ENCODE measurements around the gene E2F4.

Gene E2F4

DNA sequence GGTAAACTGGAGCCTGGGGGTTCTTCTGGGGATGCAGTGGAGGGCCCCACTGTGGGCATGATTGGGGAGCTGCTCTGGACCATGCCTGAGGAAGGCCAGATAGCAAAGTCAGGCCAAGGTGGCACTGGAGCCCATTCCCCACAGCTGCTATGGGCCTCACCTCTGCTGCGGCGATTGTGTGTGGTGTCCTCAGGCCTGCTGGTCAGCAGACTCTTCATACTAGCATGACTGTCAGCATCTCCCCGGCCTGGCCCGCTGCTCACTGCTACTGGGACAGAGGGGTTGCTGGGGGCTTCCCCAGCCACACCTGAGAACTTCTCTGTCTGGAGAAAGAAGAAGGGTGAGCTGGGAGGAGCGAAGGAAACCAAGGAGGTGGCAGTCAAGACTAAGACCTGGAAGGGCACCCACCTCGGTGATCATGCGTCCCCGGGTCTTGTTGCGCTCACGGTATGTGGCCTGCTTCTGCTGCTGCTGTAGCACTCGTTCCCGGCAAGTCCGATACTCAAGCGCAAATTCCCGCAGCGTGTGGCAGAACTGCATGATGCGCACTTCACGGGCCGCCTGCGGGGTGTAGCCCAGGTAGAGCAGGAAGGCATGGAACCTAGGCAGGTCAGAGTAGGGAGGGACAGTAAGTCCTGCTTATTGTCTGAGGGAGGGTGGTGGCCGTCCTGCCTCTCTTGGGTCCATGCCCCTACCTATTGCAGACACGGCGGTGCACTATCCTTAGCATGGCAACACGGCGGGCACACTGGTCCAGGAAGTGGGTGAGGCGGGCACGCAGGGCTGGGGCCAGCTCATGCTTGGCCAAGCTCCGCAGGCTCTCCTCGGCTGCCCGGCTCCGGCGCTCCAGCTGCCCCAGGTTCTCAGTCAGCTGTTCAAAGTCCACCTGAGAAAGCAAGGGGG is 38.2 kb downstream of the E2F4 start:
- CTCF ChIA-PET: no interaction called here
- no peak for DNase-seq (ENCODE audit: extremely low spot score)
- POLR2A ChIA-PET: interaction anchor here (0.8 to 1.9 kb wide), 2 partner anchors 14 to 16 kb away, joined by 4 to 5 read pairs; no protein-coding TSS in a partner anchor
- no peak for TF ChIP-seq TARDBP (IDR thresholded peaks at IDR 0.05)
- TF ChIP-seq ELF4 (IDR thresholded peaks at IDR 0.05): no peak
- no peak for TF ChIP-seq SUZ12 (IDR thresholded peaks at IDR 0.05)
- TF ChIP-seq FOXA1 (IDR thresholded peaks at IDR 0.05): no peak
- TF ChIP-seq ZNF384 (IDR thresholded peaks at IDR 0.05): no peak
- no peak for TF ChIP-seq ARNT (IDR thresholded peaks at IDR 0.05)
- no peak for TF ChIP-seq NFRKB (IDR thresholded peaks at IDR 0.05)
- no peak for TF ChIP-seq CTBP1 (IDR thresholded peaks at IDR 0.05; ENCODE audit: borderline replicate concordance)
- no peak for TF ChIP-seq L3MBTL2 (conservative IDR thresholded peaks at IDR 0.05)
- TF ChIP-seq HDGF (IDR thresholded peaks at IDR 0.05; ENCODE audit: borderline replicate concordance): no peak

DNA sequence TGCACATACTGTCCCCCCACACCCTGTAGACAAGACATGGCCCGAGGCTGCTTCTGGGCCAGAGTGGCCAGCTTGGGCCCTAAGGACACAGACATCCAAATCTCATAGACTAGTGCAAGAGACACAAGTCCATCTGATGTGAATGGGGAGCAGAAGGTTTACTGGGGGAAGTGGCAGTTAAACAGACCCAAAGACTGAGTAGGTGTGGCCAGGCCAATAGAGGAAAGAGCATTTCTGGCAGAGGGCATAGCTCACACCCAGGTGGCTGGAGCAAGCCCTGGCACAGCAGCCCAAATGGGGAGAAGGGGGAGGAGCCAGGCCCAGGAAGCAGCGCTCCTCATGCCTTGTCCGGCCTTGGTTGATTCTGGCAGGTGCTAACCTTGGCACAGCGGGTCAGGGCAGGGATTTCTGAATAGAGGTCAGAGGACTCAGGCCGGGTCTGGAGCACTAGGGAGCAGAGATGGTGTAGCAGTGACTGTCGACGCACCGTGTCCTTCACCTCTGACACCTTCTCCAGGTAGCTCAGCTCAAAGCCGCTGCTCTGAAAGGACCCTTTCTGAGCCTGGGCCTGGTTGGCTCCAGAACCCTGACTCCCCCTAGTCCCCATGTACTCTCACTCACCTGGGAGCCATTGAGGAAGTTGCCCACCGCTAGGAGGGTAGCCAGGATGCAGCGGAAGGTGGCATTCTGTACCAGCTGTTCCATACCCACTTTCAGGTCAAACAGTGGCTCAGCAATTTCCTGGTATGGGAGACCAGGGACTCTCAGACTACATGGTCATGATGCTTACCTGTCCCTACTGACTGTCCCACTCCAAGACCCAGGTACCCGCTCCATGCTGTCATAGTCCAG is 39.1 kb downstream of the E2F4 start:
- DNase-seq (ENCODE audit: extremely low spot score): no peak
- TF ChIP-seq CTBP1 (IDR thresholded peaks at IDR 0.05; ENCODE audit: borderline replicate concordance) (no peak), SP1 (IDR thresholded peaks at IDR 0.05) (no peak), ARNT (IDR thresholded peaks at IDR 0.05) (no peak), LEF1 (IDR thresholded peaks at IDR 0.05; ENCODE audit: borderline replicate concordance) (no peak), ZNF384 (IDR thresholded peaks at IDR 0.05) (no peak), FOXM1 (IDR thresholded peaks at IDR 0.05; ENCODE audit: borderline replicate concordance) (no peak), TARDBP (IDR thresholded peaks at IDR 0.05) (no peak), L3MBTL2 (conservative IDR thresholded peaks at IDR 0.05) (no peak), HDGF (IDR thresholded peaks at IDR 0.05; ENCODE audit: borderline replicate concordance) (no peak), FOXA1 (IDR thresholded peaks at IDR 0.05) (no peak), FOXK2 (IDR thresholded peaks at IDR 0.05) (no peak), NFRKB (IDR thresholded peaks at IDR 0.05) (no peak), ELF4 (IDR thresholded peaks at IDR 0.05) (no peak), BHLHE40 (IDR thresholded peaks at IDR 0.05; ENCODE audit: borderline replicate concordance) (no peak), SUZ12 (IDR thresholded peaks at IDR 0.05) (no peak)
- TF ChIP-seq, protein P1, sequence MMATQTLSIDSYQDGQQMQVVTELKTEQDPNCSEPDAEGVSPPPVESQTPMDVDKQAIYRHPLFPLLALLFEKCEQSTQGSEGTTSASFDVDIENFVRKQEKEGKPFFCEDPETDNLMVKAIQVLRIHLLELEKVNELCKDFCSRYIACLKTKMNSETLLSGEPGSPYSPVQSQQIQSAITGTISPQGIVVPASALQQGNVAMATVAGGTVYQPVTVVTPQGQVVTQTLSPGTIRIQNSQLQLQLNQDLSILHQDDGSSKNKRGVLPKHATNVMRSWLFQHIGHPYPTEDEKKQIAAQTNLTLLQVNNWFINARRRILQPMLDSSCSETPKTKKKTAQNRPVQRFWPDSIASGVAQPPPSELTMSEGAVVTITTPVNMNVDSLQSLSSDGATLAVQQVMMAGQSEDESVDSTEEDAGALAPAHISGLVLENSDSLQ (IDR thresholded peaks at IDR 0.05): no peak
- POLR2A ChIA-PET: interaction anchor here (1.5 to 1.9 kb wide), 2 partner anchors 12 to 15 kb away, joined by 4 to 5 read pairs; no protein-coding TSS in a partner anchor
- CTCF ChIA-PET: no interaction called here

DNA sequence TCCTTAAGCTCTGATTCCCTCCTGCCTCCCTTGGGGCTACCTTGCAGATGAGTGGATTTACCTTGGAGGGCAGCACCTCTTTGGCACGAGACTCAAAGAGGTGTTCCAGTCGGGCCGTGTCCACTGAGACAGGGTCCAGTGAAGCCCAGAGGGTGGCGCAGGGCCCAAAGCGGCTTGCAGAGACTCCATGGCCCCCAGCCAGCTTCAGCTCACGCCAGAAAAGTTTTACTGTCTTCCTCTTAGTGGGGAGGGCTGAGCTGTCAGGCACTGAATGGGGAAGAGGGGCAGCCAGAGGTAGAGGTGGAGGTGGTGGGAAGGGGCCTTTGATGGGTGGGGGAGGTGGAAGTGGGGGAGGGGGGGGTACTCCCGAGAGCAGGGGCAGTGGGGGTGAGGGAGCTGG is 41.6 kb downstream of the E2F4 start:
- CTCF ChIA-PET: no interaction called here
- no peak for DNase-seq (ENCODE audit: extremely low spot score)
- TF ChIP-seq NFRKB (IDR thresholded peaks at IDR 0.05) (no peak), LEF1 (IDR thresholded peaks at IDR 0.05; ENCODE audit: borderline replicate concordance) (no peak), SP1 (IDR thresholded peaks at IDR 0.05) (no peak), ZNF384 (IDR thresholded peaks at IDR 0.05) (no peak), SUZ12 (IDR thresholded peaks at IDR 0.05) (no peak), CTBP1 (IDR thresholded peaks at IDR 0.05; ENCODE audit: borderline replicate concordance) (no peak), FOXK2 (IDR thresholded peaks at IDR 0.05) (no peak), BHLHE40 (IDR thresholded peaks at IDR 0.05; ENCODE audit: borderline replicate concordance) (no peak), L3MBTL2 (conservative IDR thresholded peaks at IDR 0.05) (no peak), FOXA1 (IDR thresholded peaks at IDR 0.05) (no peak), HDGF (IDR thresholded peaks at IDR 0.05; ENCODE audit: borderline replicate concordance) (no peak), TARDBP (IDR thresholded peaks at IDR 0.05) (no peak)
- TF ChIP-seq, protein P1 (IDR thresholded peaks at IDR 0.05): no peak
- POLR2A ChIA-PET: interaction anchor here (0.7 to 0.9 kb wide), 2 partner anchors 9 to 11 kb away, joined by 3 to 4 read pairs; no protein-coding TSS in a partner anchor

DNA sequence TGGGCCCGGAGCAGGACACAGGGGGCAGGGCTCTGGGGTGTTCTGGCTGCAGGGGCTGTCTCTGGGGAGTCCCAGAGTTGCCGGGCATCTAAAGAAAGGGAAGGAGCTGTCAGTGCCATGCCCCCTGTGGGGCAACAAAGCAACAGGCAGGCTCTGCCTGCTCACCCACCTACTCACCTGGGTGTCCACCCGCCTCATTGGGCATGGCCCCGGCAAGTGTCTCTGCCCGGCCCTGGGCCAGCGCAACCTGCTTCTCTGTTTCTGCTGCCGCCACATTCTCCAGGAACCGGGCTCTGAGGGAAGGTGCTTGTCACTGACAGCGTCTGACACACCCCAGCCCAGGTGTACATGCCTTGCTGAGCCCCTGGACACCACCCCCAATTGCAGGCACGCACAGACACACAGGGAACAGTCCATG is 42.2 kb downstream of the E2F4 start:
- ChIA-PET CTCF (no interaction called here), POLR2A (interaction anchor here (0.7 to 0.9 kb wide), 2 partner anchors 8 to 11 kb away, joined by 3 to 4 read pairs; no protein-coding TSS in a partner anchor)
- TF ChIP-seq HDGF (IDR thresholded peaks at IDR 0.05; ENCODE audit: borderline replicate concordance) (no peak), NFRKB (IDR thresholded peaks at IDR 0.05) (no peak)
- DNase-seq (ENCODE audit: extremely low spot score): no peak

DNA sequence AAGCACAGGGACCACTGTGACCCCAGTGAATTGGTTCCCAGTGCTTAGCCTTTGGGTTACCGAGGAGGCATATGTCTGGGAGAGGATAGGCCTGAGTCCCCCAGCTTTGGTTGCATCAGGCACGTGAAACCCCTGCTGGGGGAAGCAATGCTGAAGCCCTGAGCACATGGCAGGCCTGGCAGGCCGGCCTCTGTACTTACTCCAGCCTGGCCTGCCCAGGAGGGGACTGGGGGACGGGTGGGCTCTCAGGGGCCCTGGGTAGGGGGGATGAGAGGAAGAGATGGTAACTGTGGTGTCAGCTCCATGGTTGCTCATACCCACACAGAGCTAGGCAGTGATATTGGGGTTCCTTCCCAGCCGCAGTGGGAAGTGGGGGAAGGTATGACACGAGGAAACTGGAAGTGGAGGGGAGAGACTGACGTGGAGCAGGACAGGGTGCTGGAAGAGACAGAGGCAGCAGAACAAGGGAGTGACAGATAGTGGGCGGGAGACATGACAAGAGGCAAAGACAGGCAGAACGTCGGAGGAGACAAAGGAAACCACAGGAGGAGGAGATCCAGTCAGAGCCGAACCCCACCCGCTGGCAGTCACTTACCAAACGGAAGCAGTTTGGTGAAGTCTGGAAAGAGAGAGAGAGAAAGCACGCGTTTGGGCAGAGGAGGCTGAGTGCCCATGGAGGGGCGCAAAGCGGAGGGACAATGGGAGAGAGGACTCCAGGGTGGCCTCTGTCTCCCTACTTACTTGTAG is 44.0 kb downstream of the E2F4 start:
- CTCF ChIA-PET: no interaction called here
- POLR2A ChIA-PET: interaction anchor here (1.1 to 4.9 kb wide), 4 partner anchors 9 to 275 kb away, joined by 3 to 41 read pairs (median 12); partner anchors contain the start of genes CES3, FHOD1, SLC9A5 and TMEM208
- TF ChIP-seq TARDBP (IDR thresholded peaks at IDR 0.05) (no peak), NFRKB (IDR thresholded peaks at IDR 0.05) (no peak), BHLHE40 (IDR thresholded peaks at IDR 0.05; ENCODE audit: borderline replicate concordance) (no peak), L3MBTL2 (conservative IDR thresholded peaks at IDR 0.05) (no peak), ELF4 (IDR thresholded peaks at IDR 0.05) (no peak), ARNT (IDR thresholded peaks at IDR 0.05) (no peak), LEF1 (IDR thresholded peaks at IDR 0.05; ENCODE audit: borderline replicate concordance) (no peak), FOXM1 (IDR thresholded peaks at IDR 0.05; ENCODE audit: borderline replicate concordance) (no peak), HDGF (IDR thresholded peaks at IDR 0.05; ENCODE audit: borderline replicate concordance) (no peak), SP1 (IDR thresholded peaks at IDR 0.05) (no peak), FOXK2 (IDR thresholded peaks at IDR 0.05) (no peak), FOXA1 (IDR thresholded peaks at IDR 0.05) (no peak), CTBP1 (IDR thresholded peaks at IDR 0.05; ENCODE audit: borderline replicate concordance) (no peak), ZNF384 (IDR thresholded peaks at IDR 0.05) (no peak), SUZ12 (IDR thresholded peaks at IDR 0.05) (no peak)
- TF ChIP-seq, protein P1 (IDR thresholded peaks at IDR 0.05): no peak
- no peak for DNase-seq (ENCODE audit: extremely low spot score)

Data from HEK293T (cell line).